ENCODE results near the gene CLP1.

DNA sequence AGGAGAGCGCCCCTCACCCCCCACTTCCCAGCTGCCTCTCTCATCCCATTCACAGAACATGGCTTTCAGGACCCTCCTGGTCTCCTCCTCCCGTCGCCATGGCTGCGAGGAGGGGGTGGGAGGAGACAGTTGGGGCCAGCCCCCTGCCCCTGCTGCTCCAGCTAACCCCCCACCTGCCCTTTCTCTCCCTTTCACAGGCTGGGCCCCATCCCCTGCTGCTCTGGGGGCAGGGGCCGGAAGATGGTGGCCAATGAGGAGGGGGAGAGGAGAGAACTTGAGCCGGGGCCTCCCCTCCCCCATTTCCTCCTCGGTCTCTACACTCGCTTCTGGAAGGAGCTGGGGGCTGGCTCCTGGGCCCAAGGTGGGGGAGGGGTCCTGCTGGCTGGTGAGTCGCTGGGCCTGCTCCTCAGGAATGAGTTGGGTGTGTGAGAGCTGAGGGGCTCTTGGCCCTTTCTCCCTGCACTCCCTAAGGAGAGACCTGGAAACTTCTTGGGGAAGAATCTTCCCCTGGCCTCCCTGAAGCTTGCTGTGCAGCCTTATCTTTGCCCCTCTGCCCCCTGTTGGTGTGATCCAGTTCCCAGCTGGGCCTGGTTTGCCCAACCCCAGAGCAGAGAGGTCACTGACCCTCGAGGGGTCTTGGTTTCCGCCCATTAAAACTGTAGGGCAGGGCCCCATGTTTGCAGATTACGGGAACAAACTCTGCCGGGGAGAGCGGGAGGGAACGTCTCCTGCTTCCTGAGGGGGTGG is 18.1 kb upstream of the CLP1 start:
- TF ChIP-seq, protein P1, sequence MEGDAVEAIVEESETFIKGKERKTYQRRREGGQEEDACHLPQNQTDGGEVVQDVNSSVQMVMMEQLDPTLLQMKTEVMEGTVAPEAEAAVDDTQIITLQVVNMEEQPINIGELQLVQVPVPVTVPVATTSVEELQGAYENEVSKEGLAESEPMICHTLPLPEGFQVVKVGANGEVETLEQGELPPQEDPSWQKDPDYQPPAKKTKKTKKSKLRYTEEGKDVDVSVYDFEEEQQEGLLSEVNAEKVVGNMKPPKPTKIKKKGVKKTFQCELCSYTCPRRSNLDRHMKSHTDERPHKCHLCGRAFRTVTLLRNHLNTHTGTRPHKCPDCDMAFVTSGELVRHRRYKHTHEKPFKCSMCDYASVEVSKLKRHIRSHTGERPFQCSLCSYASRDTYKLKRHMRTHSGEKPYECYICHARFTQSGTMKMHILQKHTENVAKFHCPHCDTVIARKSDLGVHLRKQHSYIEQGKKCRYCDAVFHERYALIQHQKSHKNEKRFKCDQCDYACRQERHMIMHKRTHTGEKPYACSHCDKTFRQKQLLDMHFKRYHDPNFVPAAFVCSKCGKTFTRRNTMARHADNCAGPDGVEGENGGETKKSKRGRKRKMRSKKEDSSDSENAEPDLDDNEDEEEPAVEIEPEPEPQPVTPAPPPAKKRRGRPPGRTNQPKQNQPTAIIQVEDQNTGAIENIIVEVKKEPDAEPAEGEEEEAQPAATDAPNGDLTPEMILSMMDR (optimal IDR thresholded peaks at IDR 0.05 in 1 of 3, IDR thresholded peaks at IDR 0.05 in 1 of 3, conservative IDR thresholded peaks at IDR 0.05 in 1 of 3; ENCODE audit: extremely low read depth in 1 of 3, insufficient read depth in 2 of 3, low read length in 3 of 3), result peak in 2 of 3 experiments; percentile 14 to 21
- no peak for TF ChIP-seq EZH2 (IDR thresholded peaks at IDR 0.05; ENCODE audit: low read length)
